ENCODE measurements around the gene VAV3.

DNA sequence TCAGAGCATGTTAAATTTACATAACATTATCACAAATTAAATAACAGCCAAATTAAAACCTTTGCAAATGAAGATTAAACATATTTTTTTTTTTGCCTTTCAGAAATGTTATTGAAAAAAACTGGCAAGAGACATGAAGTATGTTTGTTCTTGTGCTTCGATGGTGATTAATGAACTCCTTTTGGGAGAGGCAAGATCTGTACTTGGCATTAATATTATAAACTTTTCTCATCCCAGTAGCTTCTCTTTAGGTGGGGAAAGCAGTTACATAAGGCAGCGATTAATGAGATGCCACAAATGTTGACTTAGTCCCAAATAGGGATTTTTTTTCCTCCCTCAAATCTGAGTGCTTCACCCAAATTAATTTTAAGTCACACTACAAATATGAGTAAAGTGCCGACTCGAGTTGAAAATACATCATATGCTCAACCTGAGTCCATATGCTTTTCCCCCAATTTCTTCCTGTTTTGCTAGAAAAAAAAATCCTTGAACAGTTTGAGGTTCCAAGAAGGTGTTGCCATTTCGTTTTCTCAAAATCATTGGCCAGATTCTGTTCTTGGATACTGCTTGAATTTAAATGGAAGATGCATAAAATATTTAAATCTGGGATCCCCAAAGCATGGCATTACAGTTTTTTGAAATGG, 294.5 kb downstream of the VAV3 start:
- TF ChIP-seq, protein P1, sequence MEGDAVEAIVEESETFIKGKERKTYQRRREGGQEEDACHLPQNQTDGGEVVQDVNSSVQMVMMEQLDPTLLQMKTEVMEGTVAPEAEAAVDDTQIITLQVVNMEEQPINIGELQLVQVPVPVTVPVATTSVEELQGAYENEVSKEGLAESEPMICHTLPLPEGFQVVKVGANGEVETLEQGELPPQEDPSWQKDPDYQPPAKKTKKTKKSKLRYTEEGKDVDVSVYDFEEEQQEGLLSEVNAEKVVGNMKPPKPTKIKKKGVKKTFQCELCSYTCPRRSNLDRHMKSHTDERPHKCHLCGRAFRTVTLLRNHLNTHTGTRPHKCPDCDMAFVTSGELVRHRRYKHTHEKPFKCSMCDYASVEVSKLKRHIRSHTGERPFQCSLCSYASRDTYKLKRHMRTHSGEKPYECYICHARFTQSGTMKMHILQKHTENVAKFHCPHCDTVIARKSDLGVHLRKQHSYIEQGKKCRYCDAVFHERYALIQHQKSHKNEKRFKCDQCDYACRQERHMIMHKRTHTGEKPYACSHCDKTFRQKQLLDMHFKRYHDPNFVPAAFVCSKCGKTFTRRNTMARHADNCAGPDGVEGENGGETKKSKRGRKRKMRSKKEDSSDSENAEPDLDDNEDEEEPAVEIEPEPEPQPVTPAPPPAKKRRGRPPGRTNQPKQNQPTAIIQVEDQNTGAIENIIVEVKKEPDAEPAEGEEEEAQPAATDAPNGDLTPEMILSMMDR (IDR thresholded peaks at IDR 0.05): no peak
- TF ChIP-seq ZFX (IDR thresholded peaks at IDR 0.05; ENCODE audit: borderline replicate concordance): no peak

All from 22Rv1 (cell line).